Measurements from ENCODE around the gene ATAD3B.
"Not testable (repeated sequence)": the region's sequence is repeated elsewhere in the genome, so short reads cannot be mapped to it uniquely, and the experiment has no call there.

ATAD3B gene

DNA sequence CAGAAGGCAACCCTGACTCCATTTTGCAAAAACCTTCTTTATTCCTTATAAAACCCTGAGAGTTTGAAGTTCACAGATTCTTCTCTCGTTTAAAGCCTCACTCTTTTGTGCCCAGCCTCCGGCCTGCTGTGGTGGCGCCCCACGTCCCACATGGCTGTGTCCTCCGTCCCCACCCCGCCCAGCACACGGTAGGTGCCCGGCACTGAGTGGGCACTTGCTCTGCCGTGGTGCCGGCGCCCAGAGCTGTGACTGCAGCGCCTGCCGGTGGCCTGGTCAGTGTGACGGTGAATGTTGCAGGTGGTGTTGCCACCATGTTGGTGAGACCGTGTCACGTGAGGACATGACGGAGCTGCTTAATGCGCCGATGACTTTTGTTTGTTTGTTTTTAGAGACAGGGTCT is 49.8 kb downstream of the ATAD3B start:
- DNase-seq (ENCODE audit: insufficient read length, low spot score), result no peak
- FAIRE-seq, result no peak
- TF ChIP-seq TAF1 (IDR thresholded peaks at IDR 0.05; ENCODE audit: low read depth, low read length), result no peak
- TF ChIP-seq POLR2AphosphoS5 (IDR thresholded peaks at IDR 0.05; ENCODE audit: low read depth, low read length), result no peak
- TF ChIP-seq POLR2A (IDR thresholded peaks at IDR 0.05; ENCODE audit: low read depth, low read length), result no peak
- no peak for TF ChIP-seq POU2F2 (IDR thresholded peaks at IDR 0.05; ENCODE audit: low read depth, low read length)
- no peak for TF ChIP-seq SPI1 (IDR thresholded peaks at IDR 0.05; ENCODE audit: low read depth, low read length)
- no peak for TF ChIP-seq PAX5 (IDR thresholded peaks at IDR 0.05; ENCODE audit: insufficient read depth, low read length, severe bottlenecking)

DNA sequence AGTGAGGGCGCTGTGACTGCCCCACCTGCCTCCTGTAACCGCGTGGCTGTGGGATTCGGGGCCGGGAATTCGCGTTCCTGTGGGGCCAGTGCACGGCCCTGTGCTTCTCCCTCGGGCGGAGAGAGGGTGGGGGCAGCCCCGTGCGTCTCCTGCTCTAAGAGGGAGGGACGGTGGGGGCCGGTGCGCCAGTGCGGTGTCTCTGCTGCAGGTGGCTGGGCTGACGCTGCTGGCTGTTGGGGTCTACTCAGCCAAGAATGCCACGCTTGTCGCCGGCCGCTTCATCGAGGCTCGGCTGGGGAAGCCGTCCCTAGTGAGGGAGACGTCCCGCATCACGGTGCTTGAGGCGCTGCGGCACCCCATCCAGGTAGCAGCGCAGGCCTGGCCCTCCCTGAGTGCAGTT is 51.0 kb downstream of the ATAD3B start:
- not testable (repeated sequence) for FAIRE-seq; DNase-seq (ENCODE audit: insufficient read length, low spot score)

DNA sequence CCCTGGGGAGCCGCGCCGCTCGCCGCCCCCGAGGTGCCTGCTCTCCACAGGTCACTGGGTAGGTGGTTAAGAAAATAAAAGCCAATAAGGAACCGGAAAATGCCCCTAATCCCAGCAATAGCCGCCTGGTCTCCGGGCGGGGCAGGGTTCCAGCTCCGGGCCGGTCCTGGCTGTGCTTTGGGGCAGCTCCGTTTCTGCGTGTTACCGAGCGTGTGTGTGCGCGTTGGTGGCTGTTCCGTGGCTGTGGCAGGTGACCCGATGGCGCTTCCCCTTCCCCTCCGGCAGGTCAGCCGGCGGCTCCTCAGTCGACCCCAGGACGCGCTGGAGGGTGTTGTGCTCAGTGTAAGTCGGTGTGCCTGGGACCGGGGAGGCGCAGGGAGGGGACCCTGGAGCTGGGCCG is 51.7 kb downstream of the ATAD3B start:
- not testable (repeated sequence) for FAIRE-seq; DNase-seq (ENCODE audit: insufficient read length, low spot score)

DNA sequence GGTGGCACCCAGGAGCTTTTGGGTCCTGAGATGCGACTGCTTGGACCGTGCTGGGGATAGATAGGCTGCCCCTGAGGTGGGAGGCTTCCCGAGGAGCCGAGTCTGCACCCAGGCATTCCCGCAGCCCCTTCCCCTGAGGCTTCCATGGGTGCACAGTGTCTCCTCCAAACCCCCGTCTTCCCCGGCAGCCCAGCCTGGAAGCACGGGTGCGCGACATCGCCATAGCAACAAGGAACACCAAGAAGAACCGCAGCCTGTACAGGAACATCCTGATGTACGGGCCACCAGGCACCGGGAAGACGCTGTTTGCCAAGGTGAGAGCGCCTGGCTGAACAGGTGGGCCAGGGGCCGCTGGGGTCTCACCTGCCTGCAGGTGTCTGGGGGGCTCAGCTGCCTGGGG is 52.1 kb downstream of the ATAD3B start:
- not testable (repeated sequence) for DNase-seq (ENCODE audit: insufficient read length, low spot score); FAIRE-seq

DNA sequence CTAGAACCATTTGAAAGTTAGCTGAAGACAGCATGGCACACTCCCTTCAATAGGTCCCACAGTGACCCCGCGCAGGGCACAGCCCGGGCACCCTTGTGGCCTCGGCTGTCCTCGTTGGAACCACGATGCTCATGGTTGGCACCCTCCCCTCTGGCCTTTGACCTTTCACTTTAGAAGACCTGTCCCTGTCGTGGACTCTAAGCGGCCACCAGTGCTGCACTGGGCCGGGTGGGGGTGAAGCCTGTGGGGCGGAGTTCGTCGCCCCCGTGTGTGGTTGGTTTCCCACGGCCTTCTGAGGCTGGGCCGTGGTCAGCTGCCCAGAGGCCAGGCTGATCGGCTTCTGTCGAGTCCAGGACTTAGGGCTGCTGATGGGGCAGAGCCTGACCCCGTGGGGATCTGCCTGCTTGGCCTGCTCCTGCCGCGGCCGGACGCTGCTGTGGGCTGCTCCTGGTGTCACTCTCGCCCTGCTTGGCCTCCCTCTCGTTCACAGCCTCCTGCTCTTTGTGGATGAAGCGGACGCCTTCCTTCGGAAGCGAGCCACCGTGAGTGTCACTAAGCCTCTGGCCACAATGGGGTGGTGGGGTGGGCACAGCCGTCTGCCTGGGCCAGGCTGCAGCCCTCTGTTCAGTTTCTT is 53.3 kb downstream of the ATAD3B start:
- FAIRE-seq; DNase-seq (ENCODE audit: insufficient read length, low spot score): not testable (repeated sequence)

DNA sequence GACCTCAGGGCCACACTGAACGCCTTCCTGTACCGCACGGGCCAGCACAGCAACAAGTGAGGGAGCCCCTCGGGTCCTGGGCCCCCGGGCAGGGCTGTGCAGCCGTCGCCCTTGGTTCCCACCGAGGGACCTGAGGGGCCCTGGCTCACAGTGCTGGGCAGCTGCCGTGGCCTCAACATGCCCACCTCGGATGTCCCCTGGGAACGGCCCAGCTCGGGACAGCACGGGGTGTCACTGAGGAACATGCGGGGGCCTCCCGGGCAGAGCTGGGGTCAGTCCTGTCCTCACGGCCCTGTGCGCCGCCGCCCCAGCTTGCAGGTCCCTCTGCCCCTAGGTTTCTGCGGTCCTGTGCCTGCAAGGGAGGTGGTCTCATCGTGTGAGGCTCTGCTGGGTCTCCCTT is 54.9 kb downstream of the ATAD3B start:
- DNase-seq (ENCODE audit: insufficient read length, low spot score); FAIRE-seq: not testable (repeated sequence)

DNA sequence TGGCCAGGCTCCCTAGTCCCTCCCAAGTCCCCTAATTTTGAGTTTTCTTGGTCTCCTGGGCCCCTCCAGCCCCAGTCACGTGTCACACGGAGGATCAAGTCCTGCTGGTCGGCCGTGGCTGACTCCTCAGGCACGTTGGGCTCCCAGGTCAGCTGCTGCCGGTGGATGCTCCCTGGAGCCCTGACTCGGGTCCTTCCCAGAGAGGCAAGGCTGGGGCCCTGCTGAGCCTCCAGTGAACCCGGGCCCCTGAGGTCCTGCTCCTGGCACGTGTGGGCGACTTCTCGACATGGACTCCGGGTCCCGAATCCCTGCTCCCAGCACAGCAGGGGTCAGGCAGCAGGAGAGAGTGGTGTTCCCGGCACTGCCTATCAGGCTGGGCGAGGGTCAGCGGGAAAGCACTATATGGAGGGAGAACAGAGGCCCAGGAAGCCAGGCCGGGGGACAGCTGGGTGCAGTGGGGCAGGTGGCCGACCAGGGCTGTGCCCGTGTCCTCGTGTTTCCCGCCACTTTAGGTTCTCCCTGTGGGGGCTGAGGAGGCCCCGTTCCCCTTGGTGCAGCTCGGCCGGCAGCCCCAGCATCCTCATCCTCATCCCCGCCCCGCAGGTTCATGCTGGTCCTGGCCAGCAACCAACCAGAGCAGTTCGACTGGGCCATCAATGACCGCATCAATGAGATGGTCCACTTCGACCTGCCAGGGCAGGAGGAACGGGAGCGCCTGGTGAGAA is 55.7 kb downstream of the ATAD3B start:
- FAIRE-seq (no peak), DNase-seq (ENCODE audit: insufficient read length, low spot score) (peak; percentile 19)
- TF ChIP-seq TAF1 (IDR thresholded peaks at IDR 0.05; ENCODE audit: low read depth, low read length), result no peak
- no peak for TF ChIP-seq POU2F2 (IDR thresholded peaks at IDR 0.05; ENCODE audit: low read depth, low read length)
- TF ChIP-seq POLR2AphosphoS5 (IDR thresholded peaks at IDR 0.05; ENCODE audit: low read depth, low read length), result no peak
- no peak for TF ChIP-seq PAX5 (IDR thresholded peaks at IDR 0.05; ENCODE audit: insufficient read depth, low read length, severe bottlenecking)
- TF ChIP-seq SPI1 (IDR thresholded peaks at IDR 0.05; ENCODE audit: low read depth, low read length), result no peak
- no peak for TF ChIP-seq POLR2A (IDR thresholded peaks at IDR 0.05; ENCODE audit: low read depth, low read length)

DNA sequence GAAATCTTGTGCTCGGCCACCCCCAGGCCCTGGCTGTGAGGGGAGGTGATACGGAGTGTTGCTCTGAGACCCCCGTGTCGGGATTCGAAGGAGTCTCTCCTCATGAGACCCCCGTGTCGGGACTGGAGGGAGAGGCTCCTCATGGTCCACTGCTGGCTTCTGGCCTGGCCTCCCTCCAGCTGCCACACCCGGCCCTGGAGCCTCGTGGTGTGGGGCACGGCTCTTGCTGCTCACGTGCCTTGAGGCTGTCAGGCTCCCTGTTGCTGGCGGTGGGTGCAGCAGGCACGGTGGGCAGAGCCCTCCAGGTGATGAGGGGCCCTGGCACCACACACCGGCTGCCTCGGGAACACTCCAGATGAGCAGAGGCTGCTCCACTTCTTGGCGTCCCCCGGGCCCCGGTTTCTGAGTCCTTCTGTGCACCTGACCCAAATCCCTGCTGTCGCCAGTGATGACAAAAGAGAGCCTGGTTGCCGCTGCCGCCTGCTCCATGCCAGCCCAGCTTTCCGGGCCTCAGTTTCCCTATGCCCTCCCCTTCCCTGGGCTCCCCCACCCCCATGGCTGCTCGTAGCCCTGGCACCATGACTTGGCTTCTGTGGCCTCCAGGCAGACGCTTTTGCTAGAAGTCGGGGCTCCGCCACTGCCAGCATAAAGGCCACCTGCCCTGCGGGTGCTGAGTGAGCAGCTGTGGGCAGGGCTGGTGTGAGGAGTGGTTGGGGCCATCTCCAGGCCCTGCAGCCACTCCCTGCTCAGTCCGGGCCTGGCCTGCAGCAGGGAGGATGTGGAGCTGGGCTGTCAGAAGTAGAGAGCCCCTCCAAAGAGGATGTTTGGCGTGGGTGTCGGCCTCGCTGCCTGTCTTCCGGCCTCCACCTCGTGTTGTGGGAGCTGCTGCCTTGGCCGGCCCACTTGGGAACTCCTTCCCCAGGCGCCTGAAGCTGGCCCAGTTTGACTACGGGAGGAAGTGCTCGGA is 57.0 kb downstream of the ATAD3B start:
- TF ChIP-seq POLR2A (IDR thresholded peaks at IDR 0.05; ENCODE audit: low read depth, low read length) (no peak), PAX5 (IDR thresholded peaks at IDR 0.05; ENCODE audit: insufficient read depth, low read length, severe bottlenecking) (no peak), SPI1 (IDR thresholded peaks at IDR 0.05; ENCODE audit: low read depth, low read length) (no peak), POLR2AphosphoS5 (IDR thresholded peaks at IDR 0.05; ENCODE audit: low read depth, low read length) (no peak), TAF1 (IDR thresholded peaks at IDR 0.05; ENCODE audit: low read depth, low read length) (no peak), POU2F2 (IDR thresholded peaks at IDR 0.05; ENCODE audit: low read depth, low read length) (no peak)
- DNase-seq (ENCODE audit: insufficient read length, low spot score), result peak; percentile 16
- FAIRE-seq, result no peak

DNA sequence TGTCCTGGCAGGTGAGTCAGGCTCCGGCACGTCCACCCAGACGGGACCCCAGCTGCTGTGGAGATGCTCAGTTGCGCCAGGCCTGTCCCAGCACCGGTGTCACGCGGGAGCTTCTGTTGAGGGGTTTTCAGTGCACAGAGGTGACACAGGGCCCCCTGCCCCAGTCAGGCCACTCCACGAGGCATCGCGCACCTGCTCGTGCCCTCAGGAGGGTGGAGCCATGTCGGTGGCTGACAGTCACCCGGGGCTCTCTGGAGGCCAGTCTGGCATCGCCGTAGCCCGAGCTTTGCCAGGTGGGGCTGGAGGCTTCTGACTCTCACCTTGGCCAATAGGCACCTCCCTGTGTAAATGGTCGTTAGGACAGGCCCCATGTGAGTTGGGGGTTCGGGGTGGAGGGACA is 57.8 kb downstream of the ATAD3B start:
- DNase-seq (ENCODE audit: insufficient read length, low spot score) (no peak), FAIRE-seq (no peak)
- no peak for TF ChIP-seq POU2F2 (IDR thresholded peaks at IDR 0.05; ENCODE audit: low read depth, low read length)

DNA sequence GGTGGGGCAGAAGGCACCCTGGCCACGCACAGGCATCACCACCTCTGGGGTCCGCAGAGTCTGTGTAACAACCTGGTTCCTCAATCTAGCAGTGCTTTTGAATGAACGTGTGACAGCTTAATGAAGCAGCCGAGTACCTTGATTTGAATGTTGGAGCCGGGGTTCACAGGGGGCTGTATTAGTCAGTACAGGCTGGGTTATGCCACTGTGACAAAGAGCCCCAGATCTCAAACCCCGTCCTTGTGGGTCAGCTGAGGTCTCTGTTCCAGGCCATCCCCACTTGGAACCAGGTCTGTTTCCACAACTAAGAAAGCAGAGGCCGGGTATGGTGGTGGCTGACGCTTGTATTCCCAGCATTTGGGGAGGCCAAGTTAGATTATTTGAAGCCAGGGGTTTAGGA is 58.4 kb downstream of the ATAD3B start:
- DNase-seq (ENCODE audit: insufficient read length, low spot score) (no peak), FAIRE-seq (peak; percentile 20)
- TF ChIP-seq POU2F2 (IDR thresholded peaks at IDR 0.05; ENCODE audit: low read depth, low read length), result no peak
- no peak for TF ChIP-seq TAF1 (IDR thresholded peaks at IDR 0.05; ENCODE audit: low read depth, low read length)
- TF ChIP-seq PAX5 (IDR thresholded peaks at IDR 0.05; ENCODE audit: insufficient read depth, low read length, severe bottlenecking), result no peak
- TF ChIP-seq POLR2AphosphoS5 (IDR thresholded peaks at IDR 0.05; ENCODE audit: low read depth, low read length), result no peak
- no peak for TF ChIP-seq SPI1 (IDR thresholded peaks at IDR 0.05; ENCODE audit: low read depth, low read length)
- no peak for TF ChIP-seq POLR2A (IDR thresholded peaks at IDR 0.05; ENCODE audit: low read depth, low read length)

DNA sequence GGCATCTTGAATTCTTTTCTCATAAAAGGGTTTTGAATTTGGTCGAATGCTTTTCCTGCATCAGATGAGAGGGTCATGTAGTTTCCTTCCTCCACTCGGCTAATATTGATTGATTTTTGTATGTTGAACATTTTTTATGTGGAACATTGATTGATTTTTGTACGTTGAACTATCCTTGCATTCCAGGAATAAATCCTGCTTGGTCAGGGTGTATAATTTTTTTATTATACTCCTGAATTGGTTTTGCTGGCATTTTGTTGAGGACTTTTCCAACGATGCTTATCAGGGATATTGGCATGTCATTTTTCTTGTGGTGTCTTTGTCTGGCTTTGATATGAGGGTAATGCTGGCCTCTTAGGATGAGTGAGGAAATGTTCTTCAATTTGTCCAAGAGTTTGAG is 60.4 kb downstream of the ATAD3B start:
- no peak for DNase-seq (ENCODE audit: insufficient read length, low spot score)
- FAIRE-seq, result no peak
- no peak for TF ChIP-seq PAX5 (IDR thresholded peaks at IDR 0.05; ENCODE audit: insufficient read depth, low read length, severe bottlenecking)
- no peak for TF ChIP-seq SPI1 (IDR thresholded peaks at IDR 0.05; ENCODE audit: low read depth, low read length)
- TF ChIP-seq POLR2A (IDR thresholded peaks at IDR 0.05; ENCODE audit: low read depth, low read length), result no peak
- no peak for TF ChIP-seq TAF1 (IDR thresholded peaks at IDR 0.05; ENCODE audit: low read depth, low read length)
- no peak for TF ChIP-seq POU2F2 (IDR thresholded peaks at IDR 0.05; ENCODE audit: low read depth, low read length)
- no peak for TF ChIP-seq POLR2AphosphoS5 (IDR thresholded peaks at IDR 0.05; ENCODE audit: low read depth, low read length)

DNA sequence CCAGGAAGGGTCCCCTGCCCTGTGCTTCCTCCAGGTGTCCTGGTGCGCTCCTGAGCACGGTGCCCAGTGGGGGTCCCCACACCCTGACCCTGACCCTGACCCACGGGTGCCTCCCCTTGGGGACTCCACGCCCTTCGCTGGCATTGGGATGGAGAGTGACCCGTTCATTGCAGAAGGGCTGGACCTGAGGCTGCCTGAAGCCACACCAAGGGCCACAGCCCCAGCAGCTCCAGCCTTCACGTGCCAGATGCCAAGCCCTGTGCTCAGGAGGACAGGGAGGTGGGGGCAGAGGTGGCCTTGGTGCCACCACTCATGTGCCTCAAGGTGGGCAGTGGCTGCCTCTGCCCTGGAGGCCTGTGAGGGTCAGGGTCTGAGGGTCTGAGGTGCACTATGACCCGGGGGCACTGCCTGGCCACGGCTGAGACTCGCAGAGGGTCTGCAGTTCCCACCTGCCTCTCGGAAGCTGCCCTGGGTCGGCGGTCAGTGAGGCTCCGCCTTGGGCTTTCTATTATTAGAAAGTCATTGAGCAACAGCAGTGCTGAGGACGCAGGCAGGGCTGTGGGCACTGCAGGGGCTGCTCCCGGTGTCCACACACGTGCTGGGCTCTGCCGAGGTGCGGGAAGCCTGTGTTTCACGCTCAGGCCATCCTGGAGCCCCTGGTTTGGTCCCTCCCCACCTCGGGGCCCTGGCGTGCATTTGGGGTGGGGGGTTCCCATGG is 61.8 kb downstream of the ATAD3B start:
- not testable (repeated sequence) for FAIRE-seq; DNase-seq (ENCODE audit: insufficient read length, low spot score)

DNA sequence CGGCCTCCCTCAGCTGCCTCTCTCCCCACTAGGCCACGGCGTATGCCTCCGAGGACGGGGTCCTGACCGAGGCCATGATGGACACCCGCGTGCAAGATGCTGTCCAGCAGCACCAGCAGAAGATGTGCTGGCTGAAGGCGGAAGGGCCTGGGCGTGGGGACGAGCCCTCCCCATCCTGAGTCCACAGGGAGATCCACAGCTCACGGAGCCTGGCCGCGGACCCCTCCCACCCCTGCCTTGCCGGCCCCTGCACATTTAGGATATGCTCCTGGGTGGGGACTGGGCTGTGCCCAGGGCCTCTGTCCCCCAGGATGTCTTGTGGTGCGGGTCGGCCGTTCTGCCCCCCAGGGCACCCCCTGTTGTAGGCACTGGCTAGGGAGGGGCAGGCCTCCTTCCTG is 62.3 kb downstream of the ATAD3B start:
- not testable (repeated sequence) for FAIRE-seq; DNase-seq (ENCODE audit: insufficient read length, low spot score)
